ENCODE data around the gene FOXD2. TPM values are rescaled to one million over a fixed set of nuclear protein-coding genes. Genes with fewer than 3 reads are reported as not detected.

Gene FOXD2
- total RNA-seq, 6 experiments from 2014 or later: 0.19 to 0.31 (median 0.21) TPM

- Mint-ChIP-seq H3K27ac (no peak overlapping the region), H3K9me3 (no peaks in the 10 kb centered on the region), H3K27me3 (ENCODE audit: insufficient read depth) (peaks cover 7% of the 10 kb centered on the region), H3K4me3 (no peak overlapping the region), H3K4me1 (ENCODE audit: low read depth) (peaks cover 17% of the 10 kb centered on the region), H3K36me3 (ENCODE audit: low read depth) (no peaks in the 10 kb centered on the region)
- DNase-seq: no peak
- TF ChIP-seq CTCF (IDR thresholded peaks at IDR 0.05): no peak
Measured at GRCh38 chr1:47395433-47395832, 42.4 kb upstream of the FOXD2 start.

- H3K9me3 Mint-ChIP-seq: no peaks in the 10 kb centered on the region
- TF ChIP-seq CTCF (IDR thresholded peaks at IDR 0.05): no peak
- H3K4me1 Mint-ChIP-seq (ENCODE audit: low read depth): peaks cover 15% of the 10 kb centered on the region
- H3K4me3 Mint-ChIP-seq: no peak overlapping the region
- H3K27ac Mint-ChIP-seq: no peak overlapping the region
- no peaks in the 10 kb centered on the region for H3K36me3 Mint-ChIP-seq (ENCODE audit: low read depth)
- no peak for DNase-seq
- peaks cover 16% of the 10 kb centered on the region for H3K27me3 Mint-ChIP-seq (ENCODE audit: insufficient read depth)
Measured at GRCh38 chr1:47396671-47397196, 41.1 kb upstream of the FOXD2 start.

GRCh38 chr1:47399138-47399845 lies 38.6 kb upstream of the FOXD2 start:
- Mint-ChIP-seq H3K27me3 (ENCODE audit: insufficient read depth) (peaks cover 18% of the 10 kb centered on the region), H3K27ac (no peak overlapping the region), H3K36me3 (ENCODE audit: low read depth) (no peaks in the 10 kb centered on the region), H3K9me3 (no peaks in the 10 kb centered on the region), H3K4me3 (no peak overlapping the region), H3K4me1 (ENCODE audit: low read depth) (no peaks in the 10 kb centered on the region)
- no peak for DNase-seq
- no peak for TF ChIP-seq CTCF (IDR thresholded peaks at IDR 0.05)

GRCh38 chr1:47399846-47400155 lies 38.0 kb upstream of the FOXD2 start:
- Mint-ChIP-seq H3K9me3 (no peaks in the 10 kb centered on the region), H3K27me3 (ENCODE audit: insufficient read depth) (peaks cover 18% of the 10 kb centered on the region), H3K4me3 (no peak overlapping the region), H3K36me3 (ENCODE audit: low read depth) (no peaks in the 10 kb centered on the region), H3K27ac (no peak overlapping the region), H3K4me1 (ENCODE audit: low read depth) (no peaks in the 10 kb centered on the region)
- no peak for DNase-seq
- no peak for TF ChIP-seq CTCF (IDR thresholded peaks at IDR 0.05)

GRCh38 chr1:47401761-47402160 lies 36.1 kb upstream of the FOXD2 start:
- DNase-seq: no peak
- H3K27ac Mint-ChIP-seq: no peak overlapping the region
- H3K36me3 Mint-ChIP-seq (ENCODE audit: low read depth): no peaks in the 10 kb centered on the region
- H3K4me1 Mint-ChIP-seq (ENCODE audit: low read depth): peaks cover 19% of the 10 kb centered on the region
- peaks cover 19% of the 10 kb centered on the region for H3K27me3 Mint-ChIP-seq (ENCODE audit: insufficient read depth)
- no peak for TF ChIP-seq CTCF (IDR thresholded peaks at IDR 0.05)
- no peaks in the 10 kb centered on the region for H3K9me3 Mint-ChIP-seq
- no peak overlapping the region for H3K4me3 Mint-ChIP-seq
